Measurements from ENCODE around the gene PARL.

GRCh38 chr3:183816681-183817510 lies 67.8 kb downstream of the PARL start:
- TF ChIP-seq ZNF331 (CRISPR knock-in tag; IDR thresholded peaks at IDR 0.05) = no peak
- TF ChIP-seq ZSCAN20 (CRISPR knock-in tag; IDR thresholded peaks at IDR 0.05; ENCODE audit: borderline replicate concordance) = no peak
- TF ChIP-seq FOXK2 (IDR thresholded peaks at IDR 0.05) = no peak
- TF ChIP-seq CTCF (CRISPR knock-in tag; IDR thresholded peaks at IDR 0.05) = no peak
- no peak for TF ChIP-seq GATAD1 (CRISPR knock-in tag; IDR thresholded peaks at IDR 0.05)
- no peak for TF ChIP-seq NFYC (CRISPR knock-in tag; IDR thresholded peaks at IDR 0.05)
- no peak for TF ChIP-seq ZNF160 (CRISPR knock-in tag; IDR thresholded peaks at IDR 0.05)
- no peak for TF ChIP-seq POLR2AphosphoS2 (IDR thresholded peaks at IDR 0.05; ENCODE audit: low read depth, low read length)

Data from HepG2 (cell line).